ENCODE data around the gene MUC2. TPM values are rescaled to one million over a fixed set of nuclear protein-coding genes. Genes with fewer than 3 reads are reported as not detected.

Gene MUC2
- total RNA-seq, 6 experiments from 2014 or later = 0.04 TPM; not detected in 5

DNA sequence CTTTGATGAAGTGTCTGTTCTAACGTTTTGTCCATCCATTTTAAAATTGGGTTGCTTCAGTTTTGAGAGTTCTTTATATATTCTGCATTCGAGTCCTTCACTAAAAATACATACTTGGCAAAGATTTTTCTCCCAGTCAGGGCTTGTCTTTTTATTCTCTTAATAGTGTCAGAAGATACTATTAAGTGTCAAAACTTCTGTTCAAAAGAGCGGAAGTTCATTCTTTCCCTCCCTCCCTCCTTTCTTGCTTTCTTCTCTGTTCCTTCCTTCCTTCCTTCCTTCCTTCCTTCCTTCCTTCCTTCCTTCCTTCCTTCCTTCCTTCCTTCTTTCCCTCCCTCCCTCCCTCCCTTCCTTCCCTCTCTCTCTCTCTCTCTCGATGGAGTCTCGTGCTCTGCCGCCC is 30.5 kb upstream of the MUC2 start:
- DNase-seq = no peak
- ATAC-seq = no peak
- TF ChIP-seq, protein P1, sequence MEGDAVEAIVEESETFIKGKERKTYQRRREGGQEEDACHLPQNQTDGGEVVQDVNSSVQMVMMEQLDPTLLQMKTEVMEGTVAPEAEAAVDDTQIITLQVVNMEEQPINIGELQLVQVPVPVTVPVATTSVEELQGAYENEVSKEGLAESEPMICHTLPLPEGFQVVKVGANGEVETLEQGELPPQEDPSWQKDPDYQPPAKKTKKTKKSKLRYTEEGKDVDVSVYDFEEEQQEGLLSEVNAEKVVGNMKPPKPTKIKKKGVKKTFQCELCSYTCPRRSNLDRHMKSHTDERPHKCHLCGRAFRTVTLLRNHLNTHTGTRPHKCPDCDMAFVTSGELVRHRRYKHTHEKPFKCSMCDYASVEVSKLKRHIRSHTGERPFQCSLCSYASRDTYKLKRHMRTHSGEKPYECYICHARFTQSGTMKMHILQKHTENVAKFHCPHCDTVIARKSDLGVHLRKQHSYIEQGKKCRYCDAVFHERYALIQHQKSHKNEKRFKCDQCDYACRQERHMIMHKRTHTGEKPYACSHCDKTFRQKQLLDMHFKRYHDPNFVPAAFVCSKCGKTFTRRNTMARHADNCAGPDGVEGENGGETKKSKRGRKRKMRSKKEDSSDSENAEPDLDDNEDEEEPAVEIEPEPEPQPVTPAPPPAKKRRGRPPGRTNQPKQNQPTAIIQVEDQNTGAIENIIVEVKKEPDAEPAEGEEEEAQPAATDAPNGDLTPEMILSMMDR (IDR thresholded peaks at IDR 0.05) = no peak
- TF ChIP-seq POLR2A (IDR thresholded peaks at IDR 0.05) = no peak
- Histone ChIP-seq H3K4me3 (no peak overlapping the region), H3K9me3 (no peaks in the 10 kb centered on the region), H3K27ac (no peak overlapping the region), H3K27me3 (no peaks in the 10 kb centered on the region), H3K4me1 (no peaks in the 10 kb centered on the region), H3K36me3 (no peaks in the 10 kb centered on the region)
- intact Hi-C loops (cut with DNase I) = no loop called here
- WGBS (ENCODE audit: insufficient coverage, low coverage, low lambda C conversion rate, missing lambda C conversion rate) = 67% methylated on average over 6 of the region's 6 CpGs

DNA sequence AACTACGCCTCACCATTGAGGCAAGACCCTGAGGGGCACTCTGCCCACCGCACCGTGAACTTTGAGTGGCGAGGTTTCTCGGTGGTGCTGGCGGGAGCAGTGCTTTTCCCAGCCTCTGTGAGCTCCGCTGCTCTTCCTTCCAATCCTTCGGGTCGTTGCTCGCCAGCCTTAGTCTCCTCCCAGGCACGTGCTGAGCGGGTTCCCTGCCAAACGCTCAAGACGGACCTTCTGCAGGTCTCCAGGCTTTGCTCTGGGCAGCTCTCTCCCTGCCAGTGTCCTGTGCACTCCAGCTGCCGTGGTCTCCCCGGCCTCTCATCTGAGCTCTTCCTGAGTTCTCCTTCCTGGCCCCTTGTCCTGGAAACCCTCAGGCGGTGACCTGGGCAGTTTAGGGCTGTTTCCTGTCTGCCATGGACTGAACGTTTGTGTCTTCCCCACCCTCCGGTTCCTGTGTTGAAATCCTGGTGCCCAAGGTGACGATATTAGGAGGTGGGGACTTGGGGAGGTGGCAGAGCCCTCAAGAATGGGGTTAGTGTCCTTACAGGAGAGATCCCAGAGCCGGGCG is 27.0 kb upstream of the MUC2 start:
- H3K4me1 ChIP-seq = no peaks in the 10 kb centered on the region
- H3K9me3 ChIP-seq = no peaks in the 10 kb centered on the region
- no peak overlapping the region for H3K4me3 ChIP-seq
- DNase-seq (peak in 2 of 3 donors; percentile 14 to 45), ATAC-seq (no peak)
- no peaks in the 10 kb centered on the region for H3K36me3 ChIP-seq
- H3K27ac ChIP-seq = no peak overlapping the region
- H3K27me3 ChIP-seq = no peaks in the 10 kb centered on the region
- WGBS (ENCODE audit: insufficient coverage, low coverage, low lambda C conversion rate, missing lambda C conversion rate) = 45% methylated on average over 9 of the region's 22 CpGs
- intact Hi-C loops (cut with DNase I) = no loop called here
- TF ChIP-seq POLR2A (IDR thresholded peaks at IDR 0.05) = no peak
- TF ChIP-seq, protein P1 (IDR thresholded peaks at IDR 0.05) = no peak

DNA sequence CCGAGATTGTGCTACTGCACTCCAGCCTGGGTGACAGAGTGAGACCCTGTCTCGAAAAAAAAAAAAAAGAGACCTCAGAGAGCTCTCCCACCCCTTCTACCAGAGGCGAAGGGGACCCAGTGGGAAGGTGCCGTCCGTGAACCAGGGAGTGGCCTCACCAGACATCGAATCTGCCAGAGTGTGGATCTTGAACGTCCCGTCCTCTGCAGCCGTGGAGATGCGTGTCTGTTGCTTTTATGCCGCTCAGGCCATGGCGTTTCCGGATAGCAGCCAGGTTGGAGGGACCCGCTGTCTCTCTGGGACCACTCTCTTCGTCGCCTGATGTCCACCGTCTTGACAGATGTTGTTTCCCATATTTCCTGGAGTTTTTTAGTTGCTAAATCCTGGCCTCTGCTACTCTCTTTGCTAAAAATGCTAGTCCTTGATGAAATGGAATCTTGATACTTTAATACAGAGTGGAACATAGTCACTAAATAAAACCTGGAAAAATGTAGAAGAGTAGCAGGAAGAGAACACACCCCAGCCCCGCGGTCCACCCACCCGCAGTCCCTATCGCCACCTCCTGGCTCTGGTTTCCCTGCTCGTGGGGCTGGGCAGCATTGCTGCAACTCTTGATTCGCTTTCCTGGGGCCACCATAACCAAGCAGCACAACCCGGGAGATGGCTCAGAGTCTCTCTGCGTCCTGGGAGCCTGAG is 26.2 kb upstream of the MUC2 start:
- no peaks in the 10 kb centered on the region for H3K27me3 ChIP-seq

DNA sequence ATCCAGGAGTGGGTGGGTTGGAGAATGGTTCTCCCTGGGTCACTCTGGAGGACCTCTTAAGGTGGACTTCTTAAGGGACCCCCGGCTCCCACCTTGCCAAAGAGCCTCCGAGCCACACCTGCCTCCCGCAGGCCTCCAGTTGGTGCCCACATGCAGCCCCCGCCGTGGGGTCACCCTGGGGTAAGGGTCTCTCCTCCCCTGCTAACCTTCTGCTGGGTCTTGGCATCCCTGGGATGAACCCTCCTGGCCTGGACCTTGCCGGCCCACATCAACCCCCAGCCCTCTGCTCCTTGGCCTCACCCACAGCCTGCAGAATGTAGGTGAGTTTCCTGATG is 25.6 kb upstream of the MUC2 start:
- intact Hi-C loops (cut with DNase I) = no loop called here
- WGBS (ENCODE audit: insufficient coverage, low coverage, low lambda C conversion rate, missing lambda C conversion rate) = no CpG with 5 or more reads among the region's 6 CpGs

More for the DNA sequence above, 26.2 kb upstream of the MUC2 start:
- Histone ChIP-seq H3K9me3 (no peaks in the 10 kb centered on the region), H3K27ac (no peak overlapping the region), H3K4me1 (no peaks in the 10 kb centered on the region), H3K4me3 (no peak overlapping the region), H3K36me3 (no peaks in the 10 kb centered on the region)
- DNase-seq (peak in 1 of 3 donors; percentile 20), ATAC-seq (no peak)
- intact Hi-C loops (cut with DNase I) = no loop called here
- TF ChIP-seq POLR2A (IDR thresholded peaks at IDR 0.05) = no peak
- TF ChIP-seq, protein P1 (IDR thresholded peaks at IDR 0.05) = no peak
- WGBS (ENCODE audit: insufficient coverage, low coverage, low lambda C conversion rate, missing lambda C conversion rate) = 55% methylated on average over 21 of the region's 25 CpGs

More for the DNA sequence above, 25.6 kb upstream of the MUC2 start:
- Histone ChIP-seq H3K4me3 (no peak overlapping the region), H3K36me3 (no peaks in the 10 kb centered on the region), H3K4me1 (no peaks in the 10 kb centered on the region), H3K27me3 (no peaks in the 10 kb centered on the region), H3K27ac (no peak overlapping the region), H3K9me3 (no peaks in the 10 kb centered on the region)
- ATAC-seq (no peak), DNase-seq (peak in 2 of 3 donors; percentile 11 to 33)
- TF ChIP-seq, protein P1 (IDR thresholded peaks at IDR 0.05) = no peak
- TF ChIP-seq POLR2A (IDR thresholded peaks at IDR 0.05) = no peak
